Osteoblast (primary cell): ENCODE data around the gene SLMAP. TPM values are rescaled to one million over a fixed set of nuclear protein-coding genes. Genes with fewer than 3 reads are reported as not detected.

ENCODE experiments used
- DNase-seq: peaks from one replicate; pipeline ENCODE4 v3.0.0; 2011; ENCODE audit warnings: low spot score, mixed read lengths; ENCODE audit not compliant: insufficient read length; ENCODE audit errors: missing footprints
- H2AFZ ChIP-seq: 2 replicates; pipeline ENCODE4 v1.6.0; 2011; ENCODE audit warnings: mild to moderate bottlenecking, low read length
- H3K27ac ChIP-seq: 2 replicates; pipeline ENCODE4 v1.5.1; 2011; ENCODE audit warnings: mild to moderate bottlenecking, low read depth, low read length, moderate library complexity
- H3K27me3 ChIP-seq: 2 replicates; pipeline ENCODE4 v1.6.0; 2012; ENCODE audit warnings: mild to moderate bottlenecking, control low read depth, inconsistent platforms, low read length, moderate library complexity; ENCODE audit not compliant: insufficient read depth
- H3K36me3 ChIP-seq: 2 replicates; pipeline ENCODE4 v1.5.1; 2011; ENCODE audit warnings: mild to moderate bottlenecking, low read length, control low read depth, moderate library complexity; ENCODE audit not compliant: insufficient read depth
- H3K4me1 ChIP-seq: 2 replicates; pipeline ENCODE4 v1.5.1; 2011; ENCODE audit warnings: mild to moderate bottlenecking, low read length, control low read depth, moderate library complexity; ENCODE audit not compliant: insufficient read depth
- H3K4me2 ChIP-seq: 2 replicates; pipeline ENCODE4 v1.6.0; 2011; ENCODE audit warnings: mild to moderate bottlenecking, low read length; ENCODE audit not compliant: insufficient read depth
- H3K4me3 ChIP-seq: fragments of 200-600 bp; sonication (generic); 3 replicates; pipeline ENCODE4 v1.5.1; 2012; ENCODE audit warnings: mild to moderate bottlenecking, low read length, inconsistent platforms; ENCODE audit not compliant: insufficient read depth
- H3K79me2 ChIP-seq: 2 replicates; pipeline ENCODE4 v1.6.0; 2012; ENCODE audit warnings: mild to moderate bottlenecking, low read length, control low read depth, inconsistent platforms; ENCODE audit not compliant: insufficient read depth
- H3K9me3 ChIP-seq: 2 replicates; pipeline ENCODE4 v1.5.1; 2011; ENCODE audit warnings: low read depth, low read length, control low read depth
- H4K20me1 ChIP-seq: 2 replicates; pipeline ENCODE4 v1.6.0; 2012; ENCODE audit warnings: mild to moderate bottlenecking, low read length, control low read depth; ENCODE audit not compliant: insufficient read depth
- total RNA-seq: library from RNA; depleted of rRNA; stranded (reverse); fragments of >200 nt; gene quantifications from 2 replicates; pipeline ENCODE4 v1.2.3, GENCODE V29; 2012
- TF ChIP-seq, protein P1 (sequence below): IDR thresholded peaks from 2 replicates; pipeline ENCODE4 v1.5.1; 2011; ENCODE audit warnings: mild to moderate bottlenecking, low read depth, low read length, moderate library complexity; ENCODE audit errors: extremely low read depth

The SLMAP gene
- total RNA-seq, 1 donor, result 50.7 TPM

DNA sequence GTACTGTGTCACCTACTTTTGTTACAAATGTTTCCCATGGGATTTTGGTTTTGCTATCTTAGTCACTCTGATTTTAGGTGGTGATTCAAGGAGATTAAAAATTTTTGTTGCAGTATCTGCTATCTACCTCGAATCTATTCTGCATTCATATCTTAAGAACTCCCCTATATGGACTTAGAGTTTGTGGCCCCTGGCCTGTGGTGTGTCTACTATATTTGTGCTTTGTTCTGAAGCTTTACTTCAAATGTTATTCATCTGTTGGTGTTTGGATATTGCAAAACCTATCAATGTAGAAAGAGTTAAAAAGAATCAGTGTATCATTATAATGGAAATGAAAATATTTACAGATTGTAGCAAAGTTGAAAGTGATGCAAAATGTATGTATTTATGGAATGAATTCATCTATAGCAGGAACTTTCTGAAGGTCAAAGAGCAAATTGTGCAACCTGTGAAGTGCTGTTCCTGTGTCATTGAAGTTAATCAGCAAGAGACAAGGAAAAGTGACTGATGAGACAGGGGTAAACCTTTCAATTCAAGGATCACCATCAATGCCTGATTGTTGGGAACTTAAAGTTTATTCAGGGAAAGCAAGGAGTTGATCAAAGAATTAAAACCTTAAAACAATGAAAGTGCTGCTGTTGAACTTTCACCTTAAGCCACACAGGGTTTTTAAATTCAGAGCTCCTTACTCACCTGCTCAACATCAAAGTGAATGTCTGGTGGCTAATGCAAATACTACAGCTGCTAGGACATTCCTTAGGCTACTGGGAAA, 71.0 kb downstream of the SLMAP start:
- H3K4me2 ChIP-seq, result no peak overlapping the region
- peaks cover 24% of the 10 kb centered on the region for H4K20me1 ChIP-seq
- H3K27ac ChIP-seq, result no peak overlapping the region
- peaks cover 57% of the 10 kb centered on the region for H3K79me2 ChIP-seq
- DNase-seq, result no peak
- H3K9me3 ChIP-seq, result no peaks in the 10 kb centered on the region
- no peak overlapping the region for H3K4me3 ChIP-seq
- TF ChIP-seq, protein P1, sequence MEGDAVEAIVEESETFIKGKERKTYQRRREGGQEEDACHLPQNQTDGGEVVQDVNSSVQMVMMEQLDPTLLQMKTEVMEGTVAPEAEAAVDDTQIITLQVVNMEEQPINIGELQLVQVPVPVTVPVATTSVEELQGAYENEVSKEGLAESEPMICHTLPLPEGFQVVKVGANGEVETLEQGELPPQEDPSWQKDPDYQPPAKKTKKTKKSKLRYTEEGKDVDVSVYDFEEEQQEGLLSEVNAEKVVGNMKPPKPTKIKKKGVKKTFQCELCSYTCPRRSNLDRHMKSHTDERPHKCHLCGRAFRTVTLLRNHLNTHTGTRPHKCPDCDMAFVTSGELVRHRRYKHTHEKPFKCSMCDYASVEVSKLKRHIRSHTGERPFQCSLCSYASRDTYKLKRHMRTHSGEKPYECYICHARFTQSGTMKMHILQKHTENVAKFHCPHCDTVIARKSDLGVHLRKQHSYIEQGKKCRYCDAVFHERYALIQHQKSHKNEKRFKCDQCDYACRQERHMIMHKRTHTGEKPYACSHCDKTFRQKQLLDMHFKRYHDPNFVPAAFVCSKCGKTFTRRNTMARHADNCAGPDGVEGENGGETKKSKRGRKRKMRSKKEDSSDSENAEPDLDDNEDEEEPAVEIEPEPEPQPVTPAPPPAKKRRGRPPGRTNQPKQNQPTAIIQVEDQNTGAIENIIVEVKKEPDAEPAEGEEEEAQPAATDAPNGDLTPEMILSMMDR, result no peak
- peaks cover 6% of the 10 kb centered on the region for H3K36me3 ChIP-seq
- no peak overlapping the region for H2AFZ ChIP-seq
- peaks cover 18% of the 10 kb centered on the region for H3K4me1 ChIP-seq
- H3K27me3 ChIP-seq, result no peaks in the 10 kb centered on the region

DNA sequence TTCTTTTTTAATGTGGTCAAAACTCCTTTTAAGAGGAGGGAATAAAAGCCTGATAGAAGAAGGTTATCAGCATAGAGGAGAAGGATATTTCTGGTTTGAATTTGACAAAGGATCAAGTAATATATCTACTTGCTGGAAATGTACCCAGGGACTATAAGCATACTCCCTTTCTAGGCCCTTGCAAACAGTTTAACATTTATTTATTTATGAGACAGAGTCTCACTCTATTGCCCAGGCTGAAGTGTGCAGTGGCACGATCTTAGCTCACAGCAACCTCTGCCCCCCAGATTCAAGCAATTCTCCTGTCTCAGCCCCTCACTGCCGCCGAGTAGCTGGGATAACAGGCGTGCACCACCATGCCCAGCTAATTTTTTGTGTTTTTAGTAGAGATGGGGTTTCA, 71.6 kb downstream of the SLMAP start:
- Histone ChIP-seq H3K79me2 (peaks cover 52% of the 10 kb centered on the region), H3K27ac (no peak overlapping the region), H3K4me1 (peaks cover 18% of the 10 kb centered on the region), H3K36me3 (peaks cover 6% of the 10 kb centered on the region), H3K27me3 (no peaks in the 10 kb centered on the region), H3K9me3 (no peaks in the 10 kb centered on the region), H3K4me2 (no peak overlapping the region), H3K4me3 (no peak overlapping the region), H2AFZ (no peak overlapping the region), H4K20me1 (peaks cover 18% of the 10 kb centered on the region)
- no peak for DNase-seq
- TF ChIP-seq, protein P1, result no peak

DNA sequence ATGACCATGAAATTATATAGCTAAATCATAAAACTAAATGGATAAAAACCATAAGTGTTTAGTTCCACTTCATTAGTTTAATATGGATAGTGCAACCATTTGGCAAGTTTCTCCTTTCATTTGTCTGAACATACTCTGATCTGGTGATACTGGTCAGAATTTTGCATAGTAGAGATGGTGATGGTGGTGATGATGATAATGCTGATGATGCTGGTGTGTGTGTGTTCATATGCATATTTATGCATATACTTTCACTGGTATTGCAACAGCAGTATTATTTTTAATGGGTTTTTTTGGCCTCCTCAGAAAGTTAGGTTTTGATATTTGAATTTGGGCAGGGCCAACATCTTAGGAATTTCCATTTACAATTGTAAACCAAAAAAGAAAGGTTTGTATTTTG, 76.4 kb downstream of the SLMAP start:
- no peak for DNase-seq
- H3K27ac ChIP-seq, result no peak overlapping the region
- H3K4me3 ChIP-seq, result no peak overlapping the region
- no peaks in the 10 kb centered on the region for H3K9me3 ChIP-seq
- H3K27me3 ChIP-seq, result no peaks in the 10 kb centered on the region
- peaks cover 6% of the 10 kb centered on the region for H3K36me3 ChIP-seq
- H3K4me1 ChIP-seq, result no peaks in the 10 kb centered on the region
- TF ChIP-seq, protein P1, result no peak
- H3K4me2 ChIP-seq, result no peak overlapping the region
- peaks cover 13% of the 10 kb centered on the region for H4K20me1 ChIP-seq
- H3K79me2 ChIP-seq, result peaks cover 29% of the 10 kb centered on the region
- no peak overlapping the region for H2AFZ ChIP-seq

DNA sequence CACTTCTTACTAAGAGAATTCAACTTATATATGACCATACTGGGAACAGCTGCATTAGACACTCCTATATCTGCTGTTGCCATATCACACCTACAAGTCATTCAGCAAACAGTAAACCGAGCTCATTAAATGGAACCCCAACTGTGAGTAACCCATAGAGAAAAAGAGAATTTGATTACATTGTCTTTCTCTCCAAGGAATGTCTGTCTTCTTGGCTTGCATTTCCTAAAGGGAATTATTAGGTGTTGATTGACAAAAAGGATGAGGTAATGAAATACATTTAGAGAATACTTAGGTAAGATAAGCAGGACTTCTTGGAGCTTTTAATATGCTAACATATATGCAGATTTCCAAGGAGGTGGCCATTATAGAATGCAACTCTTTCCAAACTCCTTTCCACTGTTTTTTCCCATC, 76.8 kb downstream of the SLMAP start:
- Histone ChIP-seq H3K36me3 (peaks cover 6% of the 10 kb centered on the region), H3K4me3 (no peak overlapping the region), H3K27me3 (no peaks in the 10 kb centered on the region), H3K9me3 (no peaks in the 10 kb centered on the region), H2AFZ (no peak overlapping the region), H3K4me2 (no peak overlapping the region), H3K4me1 (no peaks in the 10 kb centered on the region), H4K20me1 (peaks cover 13% of the 10 kb centered on the region), H3K27ac (no peak overlapping the region), H3K79me2 (peaks cover 25% of the 10 kb centered on the region)
- TF ChIP-seq, protein P1, result no peak
- no peak for DNase-seq
